Sigmoid colon (tissue), 4 donors: ENCODE results near the gene FAM161A.

Experiments
- EP300 ChIP-seq, 4 donors: sonication (generic); formaldehyde crosslinking; IDR thresholded peaks; one replicate each; pipeline ENCODE4 v1.6.1; 2017; ENCODE audit warnings: antibody characterized with exemption in 4 of 4
- POLR2A ChIP-seq, 2 donors: fragments of 450-650 bp; IDR thresholded peaks; one replicate each; pipeline ENCODE4 v1.6.1; 2016; ENCODE audit warnings: antibody characterized with exemption in 2 of 2, mild to moderate bottlenecking in 2 of 2, moderate library complexity in 2 of 2
- TF ChIP-seq, protein P1 (sequence below), 4 experiments: fragments of 450-650 bp in 3 of 4; fragments of 200-600 bp in 1 of 4; IDR thresholded peaks; one replicate each; pipeline ENCODE4 v1.5.1; 2016 to 2019; ENCODE audit warnings: antibody characterized with exemption in 4 of 4, mild to moderate bottlenecking in 3 of 4, moderate library complexity in 2 of 4

DNA sequence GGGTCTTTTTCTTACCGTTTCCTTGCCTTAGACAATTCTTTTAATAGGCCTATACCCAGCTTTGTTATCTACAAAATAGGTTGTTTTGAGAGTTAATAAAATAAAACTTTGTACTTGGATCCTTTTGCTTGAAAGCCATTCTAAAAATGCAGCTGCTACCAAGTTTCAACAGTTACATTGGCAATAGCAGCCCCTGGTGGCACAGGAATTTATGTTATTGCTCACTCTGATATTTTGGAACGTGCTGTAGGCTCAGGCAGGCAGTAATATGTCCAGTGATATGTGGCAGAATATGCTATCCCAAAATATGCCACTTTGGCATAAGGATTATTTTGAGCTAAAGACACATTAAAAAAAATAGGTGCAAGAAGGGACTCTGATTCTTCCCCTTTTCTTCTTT is 45.0 kb upstream of the FAM161A start:
- TF ChIP-seq EP300 (IDR thresholded peaks at IDR 0.05), result no peak
- TF ChIP-seq, protein P1, sequence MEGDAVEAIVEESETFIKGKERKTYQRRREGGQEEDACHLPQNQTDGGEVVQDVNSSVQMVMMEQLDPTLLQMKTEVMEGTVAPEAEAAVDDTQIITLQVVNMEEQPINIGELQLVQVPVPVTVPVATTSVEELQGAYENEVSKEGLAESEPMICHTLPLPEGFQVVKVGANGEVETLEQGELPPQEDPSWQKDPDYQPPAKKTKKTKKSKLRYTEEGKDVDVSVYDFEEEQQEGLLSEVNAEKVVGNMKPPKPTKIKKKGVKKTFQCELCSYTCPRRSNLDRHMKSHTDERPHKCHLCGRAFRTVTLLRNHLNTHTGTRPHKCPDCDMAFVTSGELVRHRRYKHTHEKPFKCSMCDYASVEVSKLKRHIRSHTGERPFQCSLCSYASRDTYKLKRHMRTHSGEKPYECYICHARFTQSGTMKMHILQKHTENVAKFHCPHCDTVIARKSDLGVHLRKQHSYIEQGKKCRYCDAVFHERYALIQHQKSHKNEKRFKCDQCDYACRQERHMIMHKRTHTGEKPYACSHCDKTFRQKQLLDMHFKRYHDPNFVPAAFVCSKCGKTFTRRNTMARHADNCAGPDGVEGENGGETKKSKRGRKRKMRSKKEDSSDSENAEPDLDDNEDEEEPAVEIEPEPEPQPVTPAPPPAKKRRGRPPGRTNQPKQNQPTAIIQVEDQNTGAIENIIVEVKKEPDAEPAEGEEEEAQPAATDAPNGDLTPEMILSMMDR (IDR thresholded peaks at IDR 0.05), result no peak
- TF ChIP-seq POLR2A (IDR thresholded peaks at IDR 0.05), result no peak
